ENCODE measurements around the gene TAGLN3.
A peak's percentile ranks its signal among the peaks of the same experiment; 100 is the strongest.
"Not testable (repeated sequence)": the region's sequence is repeated elsewhere in the genome, so short reads cannot be mapped to it uniquely, and the experiment has no call there.

TAGLN3 gene

GRCh38 chr3:112011376-112011940, 12.7 kb downstream of the TAGLN3 start:
- DNase-seq: no peak

GRCh38 chr3:112012205-112012992, 13.7 kb downstream of the TAGLN3 start:
- DNase-seq: no peak

- no peak for DNase-seq
These were observed 14.5 kb downstream of the TAGLN3 start for GRCh38 chr3:112013058-112013783.

GRCh38 chr3:112013784-112014143, 15.0 kb downstream of the TAGLN3 start:
- DNase-seq: no peak

GRCh38 chr3:112017091-112017490, 18.4 kb downstream of the TAGLN3 start:
- no peak for DNase-seq

- no peak for DNase-seq
These were observed 20.0 kb downstream of the TAGLN3 start for GRCh38 chr3:112018712-112019111.

- no peak for DNase-seq
These were observed 21.0 kb downstream of the TAGLN3 start for GRCh38 chr3:112019716-112020115.

- no peak for DNase-seq
These were observed 22.0 kb downstream of the TAGLN3 start for GRCh38 chr3:112020674-112021085.

- no peak for DNase-seq
These were observed 28.4 kb downstream of the TAGLN3 start for GRCh38 chr3:112027142-112027541.

GRCh38 chr3:112027826-112028225, 29.1 kb downstream of the TAGLN3 start:
- peak; percentile 14 for DNase-seq

- no peak for DNase-seq
These were observed 32.2 kb downstream of the TAGLN3 start for GRCh38 chr3:112030901-112031300.

GRCh38 chr3:112032098-112032731, 33.5 kb downstream of the TAGLN3 start:
- no peak for DNase-seq

- no peak for DNase-seq
These were observed 35.7 kb downstream of the TAGLN3 start, which contains the start of gene TMPRSS7 for GRCh38 chr3:112034436-112034835. Gene TMPRSS7, plus strand, starts transcription at chr3:112034736. Its CDS starts 110 bp downstream, at chr3:112034846.

GRCh38 chr3:112035241-112035640, 36.5 kb downstream of the TAGLN3 start:
- no peak for DNase-seq

- not testable (repeated sequence) for DNase-seq
These were observed 38.5 kb downstream of the TAGLN3 start for GRCh38 chr3:112037194-112037593.

- no peak for DNase-seq
These were observed 40.1 kb downstream of the TAGLN3 start for GRCh38 chr3:112038863-112039262.

- no peak for DNase-seq
These were observed 42.6 kb downstream of the TAGLN3 start for GRCh38 chr3:112041321-112041720.

- peak; percentile 83 for DNase-seq
These were observed 44.1 kb downstream of the TAGLN3 start for GRCh38 chr3:112042842-112043280.

GRCh38 chr3:112043621-112044201, 45.0 kb downstream of the TAGLN3 start:
- DNase-seq: peak; percentile 34

GRCh38 chr3:112046599-112046998, 47.9 kb downstream of the TAGLN3 start:
- DNase-seq: no peak

- no peak for DNase-seq
These were observed 48.5 kb downstream of the TAGLN3 start for GRCh38 chr3:112047264-112047663.

- no peak for DNase-seq
These were observed 50.2 kb downstream of the TAGLN3 start for GRCh38 chr3:112048911-112049310.

- no peak for DNase-seq
These were observed 54.5 kb downstream of the TAGLN3 start for GRCh38 chr3:112053229-112053628.
